Stromal cell of bone marrow (primary cell): ENCODE results near the gene ADGRG1.

ENCODE experiments used
- DNase-seq: peaks from one replicate; pipeline ENCODE4 v3.0.0-alpha.2; 2012; ENCODE audit warnings: low read depth

Gene ADGRG1

DNA sequence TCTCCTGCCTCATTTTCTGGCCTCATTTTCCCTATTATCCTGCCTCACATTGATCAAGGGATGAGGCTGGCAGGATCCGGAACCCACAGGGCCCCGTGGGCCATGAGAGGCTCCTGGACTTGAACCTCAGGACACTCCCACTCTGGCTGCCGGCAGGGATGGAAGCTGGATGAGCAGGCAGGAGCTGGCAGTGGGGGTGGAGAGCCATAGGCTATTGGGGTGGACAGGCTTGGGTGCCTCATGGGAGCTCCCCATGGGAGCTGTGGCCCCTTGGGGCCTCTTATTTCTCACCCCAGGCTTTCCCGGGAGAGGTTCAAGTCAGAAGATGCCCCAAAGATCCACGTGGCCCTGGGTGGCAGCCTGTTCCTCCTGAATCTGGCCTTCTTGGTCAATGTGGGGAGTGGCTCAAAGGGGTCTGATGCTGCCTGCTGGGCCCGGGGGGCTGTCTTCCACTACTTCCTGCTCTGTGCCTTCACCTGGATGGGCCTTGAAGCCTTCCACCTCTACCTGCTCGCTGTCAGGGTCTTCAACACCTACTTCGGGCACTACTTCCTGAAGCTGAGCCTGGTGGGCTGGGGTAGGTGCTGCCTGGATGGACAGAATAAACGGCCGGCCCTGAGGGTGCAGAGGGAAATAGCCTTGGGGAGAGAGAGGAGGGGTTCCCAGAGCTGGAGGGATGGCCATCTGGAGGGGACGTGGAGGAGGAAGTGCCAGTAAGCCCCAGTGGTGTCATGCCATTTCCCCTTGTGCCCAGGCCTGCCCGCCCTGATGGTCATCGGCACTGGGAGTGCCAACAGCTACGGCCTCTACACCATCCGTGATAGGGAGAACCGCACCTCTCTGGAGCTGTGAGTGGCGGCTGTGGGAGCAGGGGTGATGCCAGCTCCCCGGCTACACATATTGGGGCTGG is 55.5 kb downstream of the ADGRG1 start:
- DNase-seq, result no peak

DNA sequence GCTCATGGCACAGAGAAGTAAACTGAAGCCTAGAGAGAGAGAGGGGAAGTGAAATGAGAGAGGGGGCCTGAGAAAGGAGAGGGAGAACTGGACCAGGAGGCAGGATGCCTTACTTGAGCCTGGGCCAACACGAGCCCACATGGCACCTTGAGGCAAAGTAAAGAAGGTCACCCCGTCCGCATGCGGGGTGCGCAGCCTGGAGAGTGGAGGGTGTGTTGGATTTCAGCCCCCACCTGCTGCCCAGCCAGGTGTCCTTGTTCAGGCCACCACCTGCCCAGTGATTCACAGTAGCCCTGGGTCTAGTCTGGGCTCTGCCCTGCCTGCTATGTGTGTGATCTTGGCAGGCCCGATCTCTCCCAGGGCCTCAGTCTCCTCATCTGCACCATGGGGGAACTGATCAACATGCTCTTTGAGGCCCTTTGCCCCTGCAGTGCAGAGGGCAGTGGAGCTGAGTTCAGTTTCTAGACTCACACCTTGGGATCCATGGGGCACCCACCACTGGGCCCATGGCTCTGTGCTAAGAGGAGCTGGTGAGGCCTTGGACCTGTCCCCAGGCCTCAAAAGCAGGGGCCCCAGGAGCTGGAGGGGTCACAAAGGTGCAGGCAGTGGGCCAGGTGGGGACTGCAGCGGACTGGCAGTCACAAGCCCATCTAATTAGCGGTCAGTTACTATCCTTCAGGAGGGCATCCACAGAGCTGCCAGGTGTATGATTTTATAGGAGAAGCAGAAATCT is 56.4 kb downstream of the ADGRG1 start:
- DNase-seq, result no peak

DNA sequence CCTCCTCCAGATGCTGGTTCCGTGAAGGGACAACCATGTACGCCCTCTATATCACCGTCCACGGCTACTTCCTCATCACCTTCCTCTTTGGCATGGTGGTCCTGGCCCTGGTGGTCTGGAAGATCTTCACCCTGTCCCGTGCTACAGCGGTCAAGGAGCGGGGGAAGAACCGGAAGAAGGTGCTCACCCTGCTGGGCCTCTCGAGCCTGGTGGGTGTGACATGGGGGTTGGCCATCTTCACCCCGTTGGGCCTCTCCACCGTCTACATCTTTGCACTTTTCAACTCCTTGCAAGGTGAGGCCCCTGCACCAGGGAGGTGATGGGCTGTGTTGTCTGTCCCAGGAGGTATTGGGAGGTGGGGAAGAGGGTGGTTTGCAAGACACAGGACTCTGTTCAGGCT is 57.2 kb downstream of the ADGRG1 start:
- DNase-seq, result no peak

DNA sequence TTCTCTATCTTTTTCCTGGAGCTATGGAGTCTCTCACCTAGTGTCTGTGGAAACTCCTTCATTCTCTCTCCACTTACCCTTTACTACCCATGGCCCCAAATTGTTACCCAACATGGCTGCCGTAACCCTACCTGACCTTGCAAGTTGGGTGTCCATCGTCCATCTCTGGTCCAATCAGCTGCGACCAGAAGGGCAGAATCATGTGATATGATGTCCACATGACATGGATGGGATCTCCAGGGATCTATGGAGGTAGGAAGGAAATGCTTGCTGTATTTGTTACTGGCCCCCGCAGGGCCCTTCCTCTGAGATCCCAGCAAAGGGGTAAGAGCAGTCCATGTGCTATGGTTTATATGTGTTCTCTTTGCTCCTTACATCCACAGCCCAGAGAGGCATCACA is 58.1 kb downstream of the ADGRG1 start:
- DNase-seq, result no peak

DNA sequence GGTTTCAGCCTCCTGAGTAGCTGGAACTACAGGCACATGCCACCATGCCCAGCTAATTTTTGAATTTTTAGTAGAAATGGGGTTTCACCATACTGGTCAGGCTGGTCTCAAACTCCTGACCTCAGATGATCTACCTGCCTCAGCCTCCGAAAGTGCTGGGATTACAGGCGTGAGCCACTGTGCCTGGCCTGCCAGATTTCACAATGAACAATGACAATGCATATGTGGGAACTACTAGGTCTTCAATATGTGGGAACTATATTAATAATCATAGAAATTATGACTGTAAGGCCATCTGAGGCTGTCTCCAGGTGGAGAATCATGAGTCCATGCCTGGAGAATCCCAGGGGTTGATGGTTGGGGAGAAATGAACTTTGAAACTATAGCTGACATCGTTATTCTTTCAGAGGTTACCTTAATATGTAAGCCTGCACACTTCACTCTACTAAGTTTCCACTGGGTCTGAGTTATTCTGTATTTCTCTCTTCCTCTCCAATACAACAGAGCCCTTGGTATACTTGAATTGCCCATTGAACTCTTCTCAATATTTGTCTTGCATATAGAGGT is 59.0 kb downstream of the ADGRG1 start:
- DNase-seq, result no peak

DNA sequence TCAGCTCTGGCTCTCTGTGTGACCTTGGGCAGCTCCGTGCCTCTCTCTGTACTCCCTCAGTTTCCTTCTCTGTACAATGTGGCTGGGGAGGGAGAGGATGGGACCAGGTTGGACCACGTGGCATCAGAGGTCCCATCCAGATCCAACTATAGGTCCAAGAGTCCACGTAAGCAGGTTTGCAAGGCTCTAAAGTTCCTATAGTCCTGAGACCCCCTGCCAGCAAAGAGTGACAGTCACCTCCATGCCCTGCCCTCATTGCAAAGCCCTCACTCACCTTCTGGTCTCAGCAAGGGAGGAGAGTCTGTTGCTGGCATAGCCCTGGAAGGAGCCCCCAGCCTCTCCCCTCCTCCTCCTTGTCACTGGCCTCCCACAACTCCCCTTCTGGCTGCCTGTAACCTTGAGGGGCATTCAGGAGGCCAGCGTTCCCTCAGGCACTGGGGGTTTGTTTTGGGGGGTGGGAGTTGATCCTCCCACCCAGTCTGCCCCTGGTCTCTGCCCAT is 60.1 kb downstream of the ADGRG1 start:
- DNase-seq, result no peak

DNA sequence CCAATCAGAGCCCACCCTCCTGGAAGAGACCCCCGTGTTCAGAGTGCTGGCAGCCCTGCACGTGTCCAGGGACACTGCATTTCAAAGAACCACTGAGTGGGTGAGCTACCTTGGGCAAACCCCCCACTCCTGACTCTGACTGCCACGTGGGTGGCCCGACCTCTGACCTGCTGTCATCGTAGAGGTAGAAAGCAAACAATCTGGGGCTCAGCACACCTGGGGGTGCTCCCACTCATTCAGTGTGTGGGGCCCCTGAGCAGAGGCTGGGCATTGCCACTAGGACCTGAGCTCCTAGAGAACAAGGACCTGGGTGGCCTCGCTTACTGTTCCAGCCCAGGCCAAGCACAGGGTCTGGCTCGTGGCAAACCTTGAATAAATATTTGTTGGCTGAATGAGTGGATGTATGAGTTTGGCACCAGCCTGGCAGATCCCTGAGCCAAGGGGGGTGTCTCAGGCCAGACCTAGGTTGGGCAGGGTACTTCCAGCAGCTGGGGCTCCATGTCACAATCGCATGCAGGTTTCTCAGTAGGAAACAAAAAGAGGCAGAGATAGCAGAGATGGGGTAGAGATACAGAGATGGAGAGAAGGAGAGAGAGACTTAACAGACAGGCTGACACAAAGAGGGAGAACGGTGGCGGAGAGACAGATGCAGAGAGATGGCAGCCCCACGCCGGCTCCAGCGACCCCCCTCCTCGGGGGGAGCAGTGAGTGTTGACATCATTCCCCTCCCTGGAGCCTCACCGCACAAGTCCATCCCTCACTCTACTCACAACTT is 60.7 kb downstream of the ADGRG1 start:
- no peak for DNase-seq

- no peak for DNase-seq
These were observed 61.5 kb downstream of the ADGRG1 start for GRCh38 chr16:57689762-57690558.

- no peak for DNase-seq
These were observed 62.5 kb downstream of the ADGRG1 start for GRCh38 chr16:57690782-57691471.

DNA sequence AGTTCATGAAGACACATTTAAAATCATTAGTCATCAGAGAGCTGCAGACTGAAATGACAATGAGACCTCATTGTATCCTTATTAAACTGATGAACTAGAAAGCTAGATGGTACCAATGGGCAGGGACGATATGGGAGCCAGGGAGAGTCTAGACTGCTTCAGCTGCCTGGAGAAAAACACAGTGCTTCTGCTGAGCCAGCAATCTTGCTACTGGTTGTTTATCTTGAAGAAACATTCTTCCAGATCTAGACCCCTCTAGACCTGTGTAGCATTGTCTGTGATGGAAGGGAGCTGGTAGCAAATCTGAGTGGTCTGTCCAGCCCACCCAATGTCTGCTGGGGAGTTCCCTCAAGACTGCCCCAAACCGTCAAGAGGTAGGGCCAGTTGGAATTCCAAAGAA is 64.2 kb downstream of the ADGRG1 start:
- DNase-seq, result no peak

- DNase-seq, result no peak
These were observed 65.1 kb downstream of the ADGRG1 start for GRCh38 chr16:57693550-57693949.

GRCh38 chr16:57694231-57694724 is 65.8 kb downstream of the ADGRG1 start:
- no peak for DNase-seq

- DNase-seq, result no peak
These were observed 66.6 kb downstream of the ADGRG1 start, which contains the start of gene DRC7 for GRCh38 chr16:57694725-57695679. Gene DRC7, plus strand, starts transcription at chr16:57694806. Its CDS starts 3,144 bp downstream, at chr16:57697950.

DNA sequence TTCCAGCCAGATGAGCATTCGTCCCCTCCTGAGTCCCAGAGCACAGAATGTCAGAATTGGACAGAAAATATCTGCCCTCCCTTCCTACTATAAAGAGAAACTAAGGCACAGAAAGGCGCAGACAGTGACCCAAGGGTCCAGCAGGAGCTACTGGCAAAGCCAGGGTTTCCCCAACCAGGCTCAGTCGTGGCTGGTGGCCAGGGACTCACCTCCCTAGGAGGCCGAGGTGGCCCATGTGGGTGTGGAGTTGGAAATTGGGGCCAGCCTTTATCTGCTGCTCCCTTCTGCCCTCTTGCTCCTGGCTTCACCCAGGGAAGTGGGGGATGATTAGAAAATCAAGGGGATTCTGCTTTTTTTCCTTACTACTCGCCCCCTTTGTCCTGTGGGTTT is 67.2 kb downstream of the ADGRG1 start:
- DNase-seq, result no peak

- DNase-seq, result no peak
These were observed 67.8 kb downstream of the ADGRG1 start for GRCh38 chr16:57696240-57696639.

GRCh38 chr16:57697896-57698537 is 69.6 kb downstream of the ADGRG1 start:
- DNase-seq, result no peak

- no peak for DNase-seq
These were observed 70.5 kb downstream of the ADGRG1 start for GRCh38 chr16:57698812-57699405.

- DNase-seq, result no peak
These were observed 71.1 kb downstream of the ADGRG1 start for GRCh38 chr16:57699481-57699880.
